Esophagus squamous epithelium (tissue), 5 donors: ENCODE data around the gene SMIM9. TPM values are rescaled to one million over a fixed set of nuclear protein-coding genes. Genes with fewer than 3 reads are reported as not detected.

Source experiments
- DNase-seq: peaks from one replicate; lab custom pipeline; 2025; lab: John Stamatoyannopoulos, UW
- H3K27ac ChIP-seq, 4 donors: fragments of 200-600 bp; sonication (generic); one replicate each; pipeline ENCODE4 v1.5.1; 2016 to 2019; ENCODE audit warnings: mild to moderate bottlenecking in 1 of 4
- H3K27me3 ChIP-seq, 4 donors: fragments of 200-600 bp; sonication (generic); 1 replicate in 3 of 4; 2 replicates in 1 of 4; pipeline versions ENCODE4 v1.5.1 to v1.6.0; 2017 to 2021; ENCODE audit warnings: antibody characterized with exemption in 1 of 4
- H3K36me3 ChIP-seq, 3 donors: fragments of 200-600 bp; sonication (generic); one replicate each; pipeline ENCODE4 v1.5.1; 2016 to 2019
- H3K4me1 ChIP-seq, 3 donors: fragments of 200-600 bp; sonication (generic); one replicate each; pipeline ENCODE4 v1.5.1; 2017 to 2019
- H3K4me3 ChIP-seq, 4 donors: fragments of 200-600 bp; sonication (generic); 1 replicate in 3 of 4; 2 replicates in 1 of 4; pipeline ENCODE4 v1.5.1; 2016 to 2019; ENCODE audit warnings: mild to moderate bottlenecking in 2 of 4, moderate library complexity in 1 of 4
- H3K9me3 ChIP-seq, 3 donors: fragments of 200-600 bp; sonication (generic); one replicate each; pipeline ENCODE4 v1.5.1; 2016 to 2019
- CTCF ChIP-seq, 6 experiments: fragments of 450-650 bp in 4 of 6; fragments of 200-600 bp in 2 of 6; sonication (generic) in 2 of 6; IDR thresholded peaks; one replicate each; pipeline ENCODE4 v1.5.1; 2016 to 2019; ENCODE audit warnings: antibody characterized with exemption in 6 of 6, mild to moderate bottlenecking in 4 of 6, moderate library complexity in 4 of 6
- POLR2A ChIP-seq, 4 donors: fragments of 450-650 bp; IDR thresholded peaks; one replicate each; pipeline ENCODE4 v1.6.1; 2017; ENCODE audit warnings: antibody characterized with exemption in 4 of 4, mild to moderate bottlenecking in 4 of 4, moderate library complexity in 3 of 4
- WGBS, 2 donors: methylation state at CpG; one replicate each; pipeline ENCODE4 v1.1.5; 2018; 5-methylcytosine and 5-hydroxymethylcytosine counted together
- intact Hi-C: fragments of 100-400 bp; cut with DNase I; formaldehyde crosslinking; loops from one replicate; pipeline ENCODE4 v1.15.0; 2022
- total RNA-seq, 4 donors: library from RNA; depleted of rRNA; stranded (reverse); fragments of >200 nt; gene quantifications; one replicate each; pipeline ENCODE4 v1.1.0, GENCODE V29; 2016
- donor health status: DM: yes; HTN: yes; CAD: no.

SMIM9 gene
- total RNA-seq, 4 donors from 2014 or later = not detected

GRCh38 chrX:154805696-154806091 is 28.8 kb downstream of the SMIM9 start:
- WGBS, 2 donors = 5 to 56% methylated on average over 5 to 13 of the region's 13 CpGs

GRCh38 chrX:154804957-154805695 is 29.3 kb downstream of the SMIM9 start, which contains the start of gene MPP1:
Gene MPP1, minus strand, starts transcription at chrX:154805485. Its CDS starts 112 bp downstream, at chrX:154805373.
- TF ChIP-seq POLR2A (IDR thresholded peaks at IDR 0.05) = peak in 2 of 4 donors; percentile 24 to 34
- TF ChIP-seq CTCF (IDR thresholded peaks at IDR 0.05) = no peak
- peaks cover 0 to 27% (median 0%) of the 10 kb centered on the region in 3 donors for H3K4me1 ChIP-seq
- DNase-seq = no peak
- 57% methylated on average over 14 of the region's 65 CpGs; no CpG with 5 or more reads in 1 of the 2 donors for WGBS, 2 donors
- H3K9me3 ChIP-seq = no peaks in the 10 kb centered on the region
- no peaks in the 10 kb centered on the region for H3K27me3 ChIP-seq
- H3K36me3 ChIP-seq = no peaks in the 10 kb centered on the region
- H3K27ac ChIP-seq = peak within 1 kb of the TSS; percentile 46 to 82 (median 72)
- peak within 1 kb of the TSS; percentile 62 to 76 (median 64) for H3K4me3 ChIP-seq
- intact Hi-C loops = no loop called here

More at GRCh38 chrX:154805696-154806091, 28.8 kb downstream of the SMIM9 start:
- peak overlapping the region in 3 of 4 donors; percentile 72 to 82 (median 73) for H3K27ac ChIP-seq
- no peaks in the 10 kb centered on the region for H3K36me3 ChIP-seq
- H3K27me3 ChIP-seq = no peaks in the 10 kb centered on the region
- no peak for DNase-seq
- TF ChIP-seq POLR2A (IDR thresholded peaks at IDR 0.05) (no peak), CTCF (IDR thresholded peaks at IDR 0.05) (no peak)
- intact Hi-C loops = no loop called here
- H3K4me1 ChIP-seq = peaks cover 0 to 21% (median 0%) of the 10 kb centered on the region in 3 donors
- no peaks in the 10 kb centered on the region for H3K9me3 ChIP-seq
- peak overlapping the region; percentile 62 to 76 (median 64) for H3K4me3 ChIP-seq

- no peak for DNase-seq
- peak overlapping the region; percentile 62 to 76 (median 64) for H3K4me3 ChIP-seq
- 57 to 60% methylated on average over 2 to 7 of the region's 7 CpGs for WGBS, 2 donors
- H3K27me3 ChIP-seq = no peaks in the 10 kb centered on the region
- H3K9me3 ChIP-seq = no peaks in the 10 kb centered on the region
- peak overlapping the region; percentile 46 to 82 (median 72) for H3K27ac ChIP-seq
- intact Hi-C loops = no loop called here
- no peaks in the 10 kb centered on the region for H3K36me3 ChIP-seq
- H3K4me1 ChIP-seq = peaks cover 1 to 34% (median 6%) of the 10 kb centered on the region in 3 donors
- TF ChIP-seq POLR2A (IDR thresholded peaks at IDR 0.05) = no peak
- TF ChIP-seq CTCF (IDR thresholded peaks at IDR 0.05) = no peak
Measured at GRCh38 chrX:154804261-154804956, 30.1 kb downstream of the SMIM9 start.

GRCh38 chrX:154802947-154803346 is 31.5 kb downstream of the SMIM9 start:
- H3K27ac ChIP-seq = peak overlapping the region in 1 of 4 donors; percentile 8

More at GRCh38 chrX:154802947-154803346, 31.5 kb downstream of the SMIM9 start:
- intact Hi-C loops = no loop called here
- Histone ChIP-seq H3K36me3 (no peaks in the 10 kb centered on the region), H3K27me3 (no peaks in the 10 kb centered on the region), H3K4me3 (no peak overlapping the region), H3K9me3 (no peaks in the 10 kb centered on the region), H3K4me1 (peaks cover 4 to 41% (median 6%) of the 10 kb centered on the region in 3 donors)
- TF ChIP-seq CTCF (IDR thresholded peaks at IDR 0.05) = no peak
- no peak for TF ChIP-seq POLR2A (IDR thresholded peaks at IDR 0.05)
- DNase-seq = no peak
- 64% methylated on average over 2 of the region's 2 CpGs for WGBS, 2 donors
